TTC549 (cell line): ENCODE results near the gene CELF5.

Experiments used
- FAIRE-seq: peaks from 2 replicates; lab custom pipeline; 2012; peaks lifted over from hg19 to GRCh38; lab: Jason Lieb, UNC

CELF5 gene

DNA sequence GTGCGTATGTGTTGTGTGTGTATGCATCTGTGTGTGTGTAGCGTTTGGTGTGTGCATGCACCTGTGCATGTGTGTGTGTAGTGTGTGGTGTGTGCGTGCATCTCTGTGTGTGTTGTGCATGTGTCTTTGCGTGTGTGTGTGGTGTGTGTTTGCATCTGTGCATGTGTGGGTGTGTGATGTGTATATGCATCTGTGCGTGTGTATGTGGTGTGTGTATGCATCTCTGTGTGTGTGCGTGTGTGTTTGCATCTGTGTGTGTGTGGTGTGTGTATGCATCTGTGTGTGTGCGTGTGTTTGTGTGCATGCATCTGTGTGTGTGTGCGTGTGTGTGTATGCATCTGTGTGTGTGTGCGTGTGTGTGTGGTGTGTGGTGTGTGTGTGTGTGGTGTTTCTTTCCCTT lies 20.6 kb downstream of the CELF5 start:
- no peak for FAIRE-seq

DNA sequence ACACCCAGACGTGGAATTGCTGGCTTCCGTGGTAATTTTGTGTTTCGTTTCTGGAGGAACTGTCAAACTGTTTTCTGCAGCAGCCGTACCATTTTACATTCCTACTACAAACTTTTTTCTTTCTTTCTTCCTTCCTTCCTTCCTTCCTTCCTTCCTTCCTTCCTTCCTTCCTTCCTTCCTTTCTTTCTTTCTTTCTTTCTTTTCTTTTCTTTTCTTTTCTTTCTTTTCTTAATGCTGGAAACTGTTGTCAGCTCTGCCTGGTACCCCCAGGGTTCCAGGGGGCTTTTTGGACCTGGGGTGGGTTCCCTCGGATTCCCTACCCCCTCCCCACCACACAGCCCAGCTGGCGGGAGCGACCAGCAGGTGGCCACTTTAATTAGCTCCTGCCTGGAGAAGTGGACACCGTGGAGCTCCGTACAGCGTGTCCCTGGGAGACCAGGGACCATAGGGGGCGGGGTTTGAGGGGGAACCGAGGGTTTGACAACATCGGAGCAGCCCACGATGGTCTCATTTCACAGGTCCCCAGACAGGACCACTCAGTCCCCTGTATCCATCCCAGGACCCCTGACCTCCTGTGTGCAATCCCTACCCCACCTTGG lies 24.4 kb downstream of the CELF5 start:
- FAIRE-seq = no peak

DNA sequence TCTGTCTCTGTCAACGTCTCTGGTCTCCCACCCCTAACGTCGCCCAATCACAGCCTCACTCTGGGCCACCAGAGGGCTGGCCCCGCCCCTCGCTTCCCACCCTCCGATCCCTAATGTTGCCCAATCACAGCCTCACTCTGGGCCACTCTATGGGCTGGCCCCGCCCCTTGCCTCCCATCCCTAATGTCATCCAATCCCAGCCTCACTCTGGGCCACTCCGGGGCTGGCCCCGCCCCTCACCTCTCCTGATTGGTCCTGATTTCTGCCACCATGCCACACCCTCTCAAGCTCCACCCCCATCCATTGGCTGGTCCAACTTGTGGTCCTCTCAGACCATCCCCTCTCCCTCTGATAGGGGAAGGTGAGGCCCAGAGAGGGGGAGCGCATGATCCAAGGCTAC lies 24.9 kb downstream of the CELF5 start:
- FAIRE-seq = no peak

DNA sequence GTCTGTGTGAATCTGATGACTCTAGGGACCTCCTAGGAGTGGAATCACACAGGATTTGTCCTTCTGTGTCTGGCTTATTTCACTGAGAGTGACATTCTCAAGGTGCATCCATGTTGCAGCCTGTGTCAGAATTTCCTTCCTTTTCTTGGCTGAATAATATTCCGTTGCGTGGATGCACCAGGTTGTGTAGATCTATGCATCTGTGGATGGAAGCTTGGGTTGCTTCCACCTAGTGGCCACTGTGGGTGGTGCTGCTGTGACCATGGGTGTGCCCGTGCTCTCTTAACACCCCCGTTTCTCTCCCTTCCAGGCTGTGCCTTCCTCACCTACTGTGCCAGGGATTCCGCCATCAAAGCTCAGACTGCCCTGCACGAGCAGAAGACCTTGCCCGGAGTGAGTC lies 26.2 kb downstream of the CELF5 start:
- FAIRE-seq = no peak

DNA sequence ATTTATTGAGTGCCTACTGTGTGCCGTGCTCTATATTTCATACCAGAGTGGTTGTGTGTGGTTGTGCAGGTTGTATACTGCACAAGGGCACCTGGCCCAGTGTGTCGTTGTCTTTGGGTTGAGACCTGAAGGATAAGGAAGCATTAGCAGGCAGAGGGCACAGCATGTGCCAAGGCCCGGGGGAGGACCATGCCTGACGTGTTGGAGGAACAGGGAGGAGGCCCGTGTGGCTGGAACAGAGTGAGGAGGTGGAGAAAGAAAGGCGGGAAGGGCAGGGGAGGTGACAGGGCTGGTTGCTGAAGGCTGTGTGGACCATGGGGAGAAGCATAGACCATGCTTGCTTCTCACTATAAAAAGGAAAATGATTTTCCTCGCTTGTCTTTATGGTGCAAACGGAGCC lies 26.8 kb downstream of the CELF5 start:
- FAIRE-seq = no peak

DNA sequence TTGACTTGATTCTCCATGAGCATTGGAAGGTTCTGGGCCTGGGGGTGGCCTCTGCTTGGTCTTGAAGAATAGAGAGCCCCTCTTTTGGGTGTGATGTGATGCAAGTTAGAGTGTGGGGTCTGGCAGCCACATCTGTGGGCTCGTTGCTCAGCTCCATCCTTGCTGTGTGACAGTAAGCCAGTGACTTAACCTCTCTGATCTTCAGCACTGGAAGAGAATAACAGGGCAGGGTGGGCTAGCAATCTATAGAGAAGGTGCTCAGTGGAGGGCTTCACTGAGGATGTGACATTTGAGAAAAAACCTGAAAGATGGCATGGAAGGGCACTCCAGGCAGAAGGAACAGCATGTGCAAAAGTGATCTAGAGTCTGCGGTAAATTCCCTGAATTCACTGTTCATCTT lies 28.2 kb downstream of the CELF5 start:
- no peak for FAIRE-seq

DNA sequence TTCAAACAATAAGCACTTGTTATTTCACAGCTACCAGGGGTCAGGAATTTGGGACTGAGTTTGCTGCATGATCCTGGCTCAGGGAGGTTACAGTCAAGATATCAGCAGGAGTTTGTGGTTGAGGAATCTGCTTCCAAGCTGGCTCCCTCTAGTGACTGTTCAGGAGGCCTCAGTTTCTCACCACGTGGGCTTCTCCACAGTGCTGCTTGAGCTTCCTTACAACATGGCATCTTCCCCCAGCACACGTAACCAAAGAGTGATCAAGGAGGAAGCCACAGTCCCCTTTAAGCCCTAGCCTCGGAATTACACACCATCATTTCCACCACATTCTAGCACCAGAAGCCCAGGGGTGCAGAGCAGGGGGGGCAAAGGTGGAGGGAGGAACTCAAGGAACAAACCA lies 28.8 kb downstream of the CELF5 start:
- no peak for FAIRE-seq

DNA sequence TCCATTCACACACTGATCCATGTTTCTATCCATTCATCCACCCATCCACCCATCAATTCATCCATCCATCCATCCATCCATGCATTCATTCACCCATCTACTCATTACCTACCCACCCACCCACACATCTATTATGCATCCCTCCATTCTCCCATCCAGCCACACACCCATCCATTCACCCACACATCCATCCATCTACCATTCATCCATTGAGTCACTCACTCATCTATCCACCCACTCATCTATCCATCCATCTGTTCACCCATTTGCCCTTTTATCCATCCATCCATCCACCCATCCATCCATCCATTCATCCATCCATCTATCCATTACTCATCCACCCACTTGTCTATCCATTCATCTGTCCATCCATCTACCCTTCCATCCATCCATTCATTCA lies 30.1 kb downstream of the CELF5 start:
- no peak for FAIRE-seq

DNA sequence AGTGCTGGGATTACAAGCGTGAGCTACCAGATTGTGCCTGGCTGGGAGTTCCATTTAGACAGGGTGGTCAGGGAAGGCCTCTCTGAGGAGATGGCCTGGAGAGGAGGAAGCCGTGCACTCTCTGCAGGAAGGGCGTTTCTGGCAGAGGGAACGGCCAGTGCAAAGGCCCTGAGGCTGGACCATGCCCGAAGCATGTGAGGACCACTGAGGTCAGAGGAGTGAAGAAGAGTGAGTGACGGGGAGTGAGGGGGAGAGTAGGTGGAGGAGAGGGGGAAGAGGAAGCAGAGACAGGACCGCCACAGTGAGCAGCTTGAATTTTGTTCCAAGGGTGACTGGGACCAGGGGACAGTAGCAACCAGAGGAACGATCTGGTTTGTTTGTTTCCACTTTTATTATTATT lies 32.6 kb downstream of the CELF5 start:
- no peak for FAIRE-seq

DNA sequence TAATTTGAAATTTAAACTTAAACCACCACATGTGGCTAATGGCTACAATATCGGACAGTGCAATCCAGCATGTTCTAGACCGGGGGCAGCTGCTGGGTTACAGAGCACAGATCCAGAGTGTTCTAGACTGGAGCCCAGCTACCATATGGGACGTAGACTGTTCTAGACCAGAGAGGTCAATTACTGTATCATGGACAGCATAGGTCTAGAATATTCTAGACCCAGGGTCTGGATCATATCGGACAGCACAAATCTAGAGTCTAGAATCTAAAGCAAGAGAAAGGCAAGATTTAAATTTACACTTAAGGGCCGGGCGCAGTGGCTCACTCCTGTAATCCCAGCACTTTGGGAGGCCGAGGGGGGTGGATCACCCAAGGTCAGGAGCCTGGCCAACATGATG lies 37.9 kb downstream of the CELF5 start:
- FAIRE-seq = no peak

DNA sequence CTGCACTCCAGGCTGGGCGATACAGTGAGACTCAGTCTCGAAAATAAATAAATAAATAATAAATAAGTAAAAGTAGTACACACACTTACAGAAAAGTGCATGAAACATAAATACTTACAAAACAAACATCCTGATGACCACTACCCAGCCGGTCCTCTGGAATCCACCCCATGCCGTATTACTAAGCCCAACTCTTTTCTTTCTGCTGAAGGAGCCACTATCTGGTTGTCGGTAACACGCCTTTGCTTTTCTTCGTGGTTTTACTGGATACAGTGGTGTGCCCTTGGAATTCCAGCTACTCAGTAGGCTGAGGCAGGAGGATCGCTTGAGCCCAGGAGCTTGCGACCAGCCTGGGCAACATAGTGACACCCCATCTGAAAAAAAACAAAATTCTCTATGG lies 39.4 kb downstream of the CELF5 start:
- no peak for FAIRE-seq

DNA sequence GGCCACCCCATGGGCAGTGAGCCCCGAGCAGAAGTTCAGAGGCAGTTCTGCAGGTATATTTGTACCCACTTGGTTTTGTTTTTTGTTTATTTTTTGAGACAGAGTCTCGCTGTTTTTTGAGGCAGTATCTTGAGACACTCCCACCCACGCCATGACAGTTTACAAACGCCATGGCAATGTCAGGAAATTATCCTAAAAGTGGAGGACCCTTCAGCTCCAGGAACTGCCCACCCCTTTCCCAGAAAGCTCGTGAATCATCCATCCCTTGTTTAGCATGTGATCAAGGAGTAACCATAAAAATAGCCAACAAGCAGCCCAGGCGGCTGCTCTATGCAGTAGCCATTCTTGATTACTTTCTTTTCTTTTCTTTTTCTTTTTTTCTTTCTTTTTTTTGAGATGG lies 41.0 kb downstream of the CELF5 start:
- FAIRE-seq = no peak

DNA sequence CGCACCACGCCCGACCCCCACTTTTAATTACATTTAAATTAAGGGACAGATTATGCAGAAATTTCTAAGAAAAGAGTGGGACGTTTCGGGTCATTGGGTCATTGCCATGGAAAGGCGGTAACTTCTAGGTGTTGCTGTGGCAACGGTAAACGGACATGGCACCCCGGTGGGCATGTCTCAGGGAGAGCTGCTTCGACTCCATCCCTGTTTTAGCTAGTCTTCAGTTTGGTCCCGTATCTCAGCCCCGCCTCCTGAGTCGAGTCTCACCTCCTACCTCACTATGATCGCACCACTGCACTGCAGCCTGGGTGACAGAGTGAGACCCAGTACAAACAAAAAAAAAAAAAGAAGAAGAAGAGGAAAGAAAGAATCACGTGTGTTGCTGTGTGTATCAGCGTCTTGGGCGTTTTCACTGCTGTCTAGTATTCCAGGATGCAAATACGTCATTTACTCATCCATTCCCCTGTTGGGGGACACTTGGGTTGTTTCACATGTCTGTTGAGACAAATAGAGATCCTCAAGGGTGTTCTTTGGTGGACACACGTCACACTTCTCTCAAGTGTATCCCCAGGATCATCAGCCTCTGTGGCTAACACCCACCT lies 41.7 kb downstream of the CELF5 start:
- no peak for FAIRE-seq

DNA sequence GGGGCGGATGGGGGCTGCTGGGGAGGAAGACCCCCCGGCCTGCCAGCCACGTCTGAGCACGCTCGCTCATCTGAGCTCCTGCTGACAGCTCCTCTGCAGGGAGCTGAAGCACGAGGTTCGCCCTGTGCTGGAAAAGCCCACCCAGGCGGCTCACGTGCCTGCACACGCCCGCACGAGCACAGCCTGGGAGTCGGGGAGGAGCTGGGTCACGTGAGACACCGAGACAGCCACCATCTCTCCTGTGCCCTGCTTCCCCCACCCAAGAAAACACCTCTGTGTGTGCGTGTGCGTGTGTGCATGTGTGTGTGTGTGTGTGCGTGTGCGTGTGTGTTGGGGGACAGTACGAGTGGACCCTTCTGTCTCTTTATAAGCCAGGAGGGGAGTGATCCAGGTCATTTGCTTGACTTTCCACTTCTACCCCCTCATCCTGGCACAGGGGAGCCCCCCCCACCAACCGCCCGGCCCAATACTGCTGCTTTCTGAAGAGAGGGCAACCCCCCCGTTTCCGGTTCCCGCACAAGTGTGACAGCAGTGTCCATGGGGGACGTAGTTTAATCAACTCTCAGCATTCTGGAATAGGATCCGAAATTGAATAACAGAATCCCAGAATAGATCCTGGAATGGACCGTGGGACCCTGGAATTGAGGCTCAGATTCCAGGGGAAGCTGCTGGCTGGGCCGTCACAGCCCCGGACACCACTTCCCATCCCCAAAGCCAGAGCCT lies 42.5 kb downstream of the CELF5 start:
- no peak for FAIRE-seq

DNA sequence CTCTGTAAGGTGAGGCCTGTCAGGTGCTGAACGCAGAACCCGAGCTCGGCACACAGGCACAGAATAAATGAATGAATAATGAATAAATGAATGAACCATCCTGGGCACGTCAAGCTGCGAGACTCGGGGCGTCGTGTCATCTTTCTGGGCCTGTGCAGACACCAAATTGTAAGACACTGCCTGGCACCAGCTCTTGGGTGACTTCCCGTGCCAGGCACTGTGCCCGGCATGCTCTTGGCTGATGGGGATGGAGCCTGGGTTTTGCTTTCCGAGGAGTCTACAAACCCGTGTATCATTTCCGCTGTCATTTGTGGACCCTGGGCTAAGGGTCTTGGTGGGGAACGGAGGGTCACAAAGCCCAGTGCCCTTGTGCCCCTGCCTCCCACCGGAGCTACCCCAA lies 43.9 kb downstream of the CELF5 start:
- FAIRE-seq = no peak

DNA sequence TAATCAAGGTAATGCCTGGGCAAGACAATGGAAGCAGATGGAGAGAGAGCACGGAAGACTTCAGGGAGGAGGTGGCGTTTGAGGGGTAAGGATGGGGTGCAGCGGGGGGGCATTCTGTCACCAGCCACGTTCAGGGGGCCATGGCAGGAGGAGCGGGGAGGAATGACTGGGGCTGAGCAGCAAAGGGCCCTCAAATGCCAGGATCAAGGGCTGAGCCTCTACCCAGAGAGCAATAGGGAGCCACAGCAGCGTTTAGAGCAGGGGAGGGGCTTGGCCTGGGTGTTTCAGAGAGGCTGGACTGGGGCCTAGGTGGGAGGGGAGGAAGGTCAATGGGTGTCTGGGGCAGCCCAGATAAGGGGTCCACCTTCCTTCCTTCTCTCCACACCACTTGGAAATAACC lies 44.3 kb downstream of the CELF5 start:
- no peak for FAIRE-seq

DNA sequence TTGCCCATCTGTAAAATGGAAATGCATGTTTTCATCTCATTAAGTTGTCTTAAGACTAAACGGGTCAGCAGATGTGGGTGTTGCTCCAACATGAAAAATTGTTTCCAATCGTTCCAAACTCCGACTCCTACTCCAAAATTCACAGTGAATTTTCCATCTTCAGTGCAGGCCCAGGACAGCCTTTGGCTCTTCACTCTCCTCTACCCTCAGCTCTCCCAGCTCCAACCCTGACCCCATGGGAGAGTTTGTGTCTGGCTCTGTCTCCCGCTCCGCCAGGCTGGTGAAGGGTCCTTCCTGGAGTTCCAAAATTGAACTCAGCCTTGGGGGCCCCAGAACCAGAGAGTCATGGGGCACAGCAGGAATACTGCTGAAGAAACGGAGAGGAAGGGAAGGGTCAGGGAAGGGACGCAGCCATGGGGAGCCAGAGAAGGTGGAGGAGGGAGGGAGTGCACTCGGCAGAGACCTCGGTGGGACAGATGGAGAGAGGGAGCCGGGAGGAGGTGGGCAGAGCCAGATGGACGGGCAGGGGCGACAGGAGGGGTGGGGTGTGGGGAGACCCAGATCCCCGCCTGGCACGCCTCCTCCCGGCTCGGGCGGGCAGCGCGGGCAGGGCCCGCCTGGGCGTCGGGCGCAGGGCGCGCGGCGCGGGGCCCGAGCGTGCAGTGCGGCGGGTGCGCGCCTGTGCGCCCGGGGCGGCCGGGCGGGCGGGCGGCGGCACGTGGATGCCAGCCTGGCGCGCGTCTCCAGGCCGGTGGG lies 45.6 kb downstream of the CELF5 start:
- no peak for FAIRE-seq

DNA sequence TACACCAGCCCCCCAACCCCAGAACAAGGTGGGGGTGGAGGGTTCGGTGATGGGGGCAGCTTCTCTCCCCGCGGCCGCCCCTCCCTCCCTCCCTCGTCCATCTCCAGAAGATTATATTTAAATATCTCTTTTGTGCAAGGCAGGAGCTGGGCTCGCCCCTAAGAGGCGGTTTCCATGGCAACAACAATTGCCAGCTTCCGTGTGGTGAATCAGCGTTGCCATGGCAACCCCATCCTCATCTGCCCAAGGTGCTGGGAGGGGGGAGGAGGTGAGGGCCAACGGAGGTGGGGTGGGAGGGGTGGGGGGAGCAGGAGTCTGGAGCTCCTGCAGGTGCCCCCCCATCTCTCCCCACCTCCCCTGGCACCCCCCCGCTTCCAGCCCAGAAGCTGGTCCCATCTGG lies 46.4 kb downstream of the CELF5 start:
- no peak for FAIRE-seq

DNA sequence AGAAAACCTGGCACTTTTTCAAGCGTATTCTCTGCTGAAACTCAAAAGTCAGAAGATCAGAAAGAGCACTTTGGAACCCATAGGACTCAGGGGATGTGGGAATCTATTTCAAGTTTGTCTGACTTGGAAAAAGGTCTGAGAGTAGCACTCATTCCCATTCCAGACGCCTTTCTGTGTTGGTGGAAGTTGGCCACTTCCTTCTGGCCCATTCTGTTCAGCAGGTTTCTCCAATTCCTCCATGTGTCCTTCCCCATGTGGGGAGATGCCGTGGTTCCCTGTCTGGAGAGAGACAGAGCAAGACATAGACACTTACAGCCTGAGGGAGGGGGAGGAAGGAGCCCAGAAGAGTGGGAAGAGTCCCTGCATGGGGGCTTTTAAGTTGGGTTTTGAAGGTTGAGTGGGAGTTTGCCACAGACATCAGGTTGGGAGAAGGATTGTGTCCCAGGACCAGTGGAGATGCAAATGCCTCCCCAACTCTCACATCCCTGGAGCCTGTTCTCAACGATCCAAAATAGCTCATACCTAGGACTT lies 48.0 kb downstream of the CELF5 start:
- no peak for FAIRE-seq

DNA sequence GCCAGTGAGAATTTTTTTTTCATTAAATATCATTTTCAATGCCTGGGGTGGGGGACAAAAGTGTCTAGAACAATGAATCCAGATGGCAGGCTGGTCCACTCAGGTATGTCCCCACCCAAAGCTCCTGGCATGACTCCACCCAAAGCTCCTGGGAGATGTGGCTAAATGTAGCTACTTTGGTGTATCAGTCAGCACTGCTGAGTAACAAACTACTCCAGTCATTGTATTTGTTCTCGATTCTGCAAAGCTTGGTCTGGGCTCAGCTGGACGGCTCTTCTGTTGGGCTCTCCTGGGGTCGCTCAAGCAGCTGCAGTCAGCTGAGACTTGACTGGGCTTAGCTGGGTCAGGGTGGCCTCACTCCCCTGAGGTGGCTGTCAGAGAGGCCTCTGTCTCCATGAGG lies 48.5 kb downstream of the CELF5 start:
- no peak for FAIRE-seq

DNA sequence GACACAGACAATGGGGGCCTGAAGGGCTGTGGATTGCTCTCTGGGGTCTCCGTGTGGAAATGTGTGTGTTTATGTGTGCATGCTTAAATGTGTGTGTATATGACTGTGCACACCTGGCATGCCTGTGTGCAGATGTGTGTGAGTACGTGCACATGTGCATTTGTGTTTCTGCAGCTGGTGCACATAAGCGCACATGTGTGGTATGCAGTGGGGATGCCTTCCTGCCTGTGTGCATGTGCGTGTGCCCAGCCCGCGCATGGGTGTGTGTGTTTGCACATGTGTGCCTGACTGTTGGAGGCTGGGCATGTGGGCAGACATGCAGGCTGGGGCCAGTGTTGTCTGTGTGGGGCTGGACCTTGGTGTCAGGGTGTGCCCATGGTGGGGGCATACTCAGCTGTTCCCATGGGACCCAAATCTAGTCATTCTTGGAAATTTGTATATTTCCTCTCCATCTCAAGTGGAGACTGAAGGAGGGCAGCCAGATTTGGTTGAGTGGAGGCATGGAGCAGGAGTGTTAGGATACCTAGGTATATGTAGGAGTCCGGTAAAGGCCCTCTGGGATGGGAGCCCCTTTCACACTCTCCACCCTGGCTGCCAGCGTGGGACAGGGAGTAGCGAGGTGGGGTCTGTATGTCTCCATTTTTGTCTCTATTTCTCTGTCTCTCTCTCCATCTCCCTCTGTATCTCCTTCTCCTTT lies 49.9 kb downstream of the CELF5 start:
- no peak for FAIRE-seq

DNA sequence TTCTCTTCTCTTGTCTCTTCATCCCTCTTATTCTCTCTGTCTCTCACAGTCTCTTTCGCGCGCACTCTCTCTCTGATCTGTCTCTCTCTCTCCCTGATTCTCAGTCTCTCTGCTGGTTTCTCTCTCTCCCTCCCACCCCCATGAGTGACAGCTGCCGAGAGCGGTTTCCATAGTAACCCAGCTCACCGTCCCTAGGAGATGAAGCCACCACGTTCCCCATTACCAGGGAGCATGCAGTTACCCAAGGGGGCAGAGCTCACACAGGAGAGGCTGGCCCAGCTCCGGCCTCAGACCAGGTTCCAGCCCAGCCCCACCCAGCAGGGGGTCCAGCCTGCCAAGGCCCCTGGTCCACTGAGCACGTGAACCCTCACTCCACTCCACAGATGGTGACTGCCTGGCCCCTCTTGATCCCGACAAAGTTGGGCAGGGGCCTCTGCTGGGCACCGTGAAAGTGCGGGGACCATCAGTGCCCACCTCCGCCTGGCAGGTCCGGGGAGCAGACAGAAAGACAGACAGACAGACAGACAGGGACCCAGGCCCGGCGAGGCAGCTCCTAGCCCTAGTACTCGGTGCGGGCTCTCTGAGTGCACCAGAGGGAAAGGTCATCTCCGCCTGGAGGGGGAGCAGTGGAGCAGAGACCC lies 50.6 kb downstream of the CELF5 start:
- no peak for FAIRE-seq
